ENCODE results near the gene GSK3A.

The GSK3A gene

GRCh38 chr19:42199440-42200115, 42.8 kb downstream of the GSK3A start:
- H3K9me2 ChIP-seq (replicated peaks; ENCODE audit: insufficient read depth, low read length): no peaks in the 10 kb centered on the region
- H3K4me3 ChIP-seq (ENCODE audit: low read length): peak overlapping the region; percentile 24
- peaks cover 54% of the 10 kb centered on the region for H3K4me1 ChIP-seq (ENCODE audit: low read length)
- TF ChIP-seq EZH2phosphoT487 (IDR thresholded peaks at IDR 0.05; ENCODE audit: low read length) (no peak), CTCF (IDR thresholded peaks at IDR 0.05; ENCODE audit: low read length) (peak; percentile 60)
- no peaks in the 10 kb centered on the region for H3K9me3 ChIP-seq (replicated peaks; ENCODE audit: insufficient read depth, low read length)
- peak overlapping the region; percentile 84 for H3K4me2 ChIP-seq (ENCODE audit: low read depth, low read length)
- H3K36me3 ChIP-seq (replicated peaks; ENCODE audit: insufficient read depth, low read length): peaks cover 3% of the 10 kb centered on the region; the same call in 1 of the 2 replicates
- H3K27me3 ChIP-seq (replicated peaks; ENCODE audit: insufficient read depth, low read length): no peaks in the 10 kb centered on the region
- H3F3A ChIP-seq (ENCODE audit: insufficient read depth, low read length): peaks cover 39% of the 10 kb centered on the region
- DNase-seq: peak; percentile 61
- H2AFZ ChIP-seq (ENCODE audit: low read length): 0 out of 2 replicates have a peak overlapping the region, but pooled peaks have one; percentile 38
- no peaks in the 10 kb centered on the region for H4K20me1 ChIP-seq (ENCODE audit: insufficient read depth, low read length)
- peaks cover 47% of the 10 kb centered on the region for H3K79me2 ChIP-seq (ENCODE audit: low read length)
- H3K27ac ChIP-seq (ENCODE audit: low read length): peak overlapping the region; percentile 82; the same call in 1 of the 2 replicates
- H3K9ac ChIP-seq (ENCODE audit: low read length): peak overlapping the region; percentile 51; the same call in 1 of the 2 replicates

- Histone ChIP-seq H3K27me3 (replicated peaks; ENCODE audit: insufficient read depth, low read length) (no peaks in the 10 kb centered on the region), H3K9me3 (replicated peaks; ENCODE audit: insufficient read depth, low read length) (no peaks in the 10 kb centered on the region), H3K27ac (ENCODE audit: low read length) (peak overlapping the region; percentile 82; the same call in 1 of the 2 replicates), H3K9me2 (replicated peaks; ENCODE audit: insufficient read depth, low read length) (no peaks in the 10 kb centered on the region), H3K36me3 (replicated peaks; ENCODE audit: insufficient read depth, low read length) (peaks cover 3% of the 10 kb centered on the region; the same call in 1 of the 2 replicates), H3K9ac (ENCODE audit: low read length) (peak overlapping the region; percentile 51; the same call in 1 of the 2 replicates), H3K4me2 (ENCODE audit: low read depth, low read length) (peak overlapping the region; percentile 84; the same call in 1 of the 2 replicates), H2AFZ (ENCODE audit: low read length) (0 out of 2 replicates have a peak overlapping the region, but pooled peaks have one; percentile 38), H4K20me1 (ENCODE audit: insufficient read depth, low read length) (no peaks in the 10 kb centered on the region), H3K4me3 (ENCODE audit: low read length) (peak overlapping the region; percentile 24; the same call in 1 of the 2 replicates), H3F3A (ENCODE audit: insufficient read depth, low read length) (peaks cover 39% of the 10 kb centered on the region), H3K4me1 (ENCODE audit: low read length) (peaks cover 54% of the 10 kb centered on the region), H3K79me2 (ENCODE audit: low read length) (peaks cover 40% of the 10 kb centered on the region)
- TF ChIP-seq EZH2phosphoT487 (IDR thresholded peaks at IDR 0.05; ENCODE audit: low read length) (no peak), EZH2 (optimal IDR thresholded peaks at IDR 0.05; ENCODE audit: low read depth, low read length) (no peak), CTCF (IDR thresholded peaks at IDR 0.05; ENCODE audit: low read length) (no peak)
- DNase-seq: peak; percentile 84
Observed at GRCh38 chr19:42198676-42199439, 43.5 kb downstream of the GSK3A start.

- Histone ChIP-seq H3K9ac (ENCODE audit: low read length) (no peak overlapping the region), H3K4me1 (ENCODE audit: low read length) (peaks cover 40% of the 10 kb centered on the region), H2AFZ (ENCODE audit: low read length) (no peak overlapping the region), H3K36me3 (replicated peaks; ENCODE audit: insufficient read depth, low read length) (no peaks in the 10 kb centered on the region; the same call in 1 of the 2 replicates), H3K4me2 (ENCODE audit: low read depth, low read length) (no peak overlapping the region), H3K79me2 (ENCODE audit: low read length) (peaks cover 25% of the 10 kb centered on the region), H3K9me2 (replicated peaks; ENCODE audit: insufficient read depth, low read length) (no peaks in the 10 kb centered on the region), H4K20me1 (ENCODE audit: insufficient read depth, low read length) (no peaks in the 10 kb centered on the region), H3F3A (ENCODE audit: insufficient read depth, low read length) (peaks cover 37% of the 10 kb centered on the region), H3K4me3 (ENCODE audit: low read length) (no peak overlapping the region), H3K27me3 (replicated peaks; ENCODE audit: insufficient read depth, low read length) (no peaks in the 10 kb centered on the region), H3K27ac (ENCODE audit: low read length) (no peak overlapping the region), H3K9me3 (replicated peaks; ENCODE audit: insufficient read depth, low read length) (no peaks in the 10 kb centered on the region)
- DNase-seq: no peak
- TF ChIP-seq CTCF (IDR thresholded peaks at IDR 0.05; ENCODE audit: low read length) (no peak), EZH2phosphoT487 (IDR thresholded peaks at IDR 0.05; ENCODE audit: low read length) (no peak), EZH2 (optimal IDR thresholded peaks at IDR 0.05; ENCODE audit: low read depth, low read length) (no peak)
Observed at GRCh38 chr19:42197375-42197817, 45.0 kb downstream of the GSK3A start.

Data from MM.1S (cell line).